ENCODE measurements around the gene GBX2. TPM values are rescaled to one million over a fixed set of nuclear protein-coding genes. Genes with fewer than 3 reads are reported as not detected.

Gene GBX2
- total and polyA plus RNA-seq, 2 donors (not counting 1 experiment from before 2014, with no cell fraction given), result not detected

GRCh38 chr2:236164925-236165841 lies 3.0 kb downstream of the GBX2 start:
- H2AFZ ChIP-seq (ENCODE audit: insufficient read depth, low read depth, low read length, poor library complexity, severe bottlenecking), result no peak overlapping the region
- Mint-ChIP-seq H3K27ac (no peak overlapping the region), H3K4me3 (no peak overlapping the region), H3K4me1 (peaks cover 10% of the 10 kb centered on the region), H3K9me3 (ENCODE audit: insufficient read depth) (no peaks in the 10 kb centered on the region), H3K27me3 (peaks cover 47% of the 10 kb centered on the region)
- H3K4me2 ChIP-seq (replicated peaks; ENCODE audit: low read depth, low read length, poor library complexity, severe bottlenecking), result no peak overlapping the region
- H3K4me1 ChIP-seq (ENCODE audit: control insufficient read depth in 2 of 2, insufficient read depth in 2 of 2, low read length in 2 of 2), result peaks cover 0 to 12% of the 10 kb centered on the region in 2 donors
- peaks cover 0 to 29% (median 0%) of the 10 kb centered on the region in 3 donors for H3K9me3 ChIP-seq (ENCODE audit: control extremely low read depth in 1 of 3, control insufficient read depth in 2 of 3, insufficient read depth in 1 of 3, low read length in 2 of 3)
- H3K27ac ChIP-seq (ENCODE audit: low read length in 2 of 2), result no peak overlapping the region
- H3K9ac ChIP-seq (ENCODE audit: low read length), result no peak overlapping the region
- no peaks in the 10 kb centered on the region for H4K20me1 ChIP-seq (ENCODE audit: control insufficient read depth, insufficient read depth, low read length, poor library complexity, severe bottlenecking)
- no peaks in the 10 kb centered on the region for H3K36me3 ChIP-seq (replicated peaks in 1 of 2; ENCODE audit: control extremely low read depth in 1 of 2, control insufficient read depth in 1 of 2, extremely low read depth in 1 of 2, insufficient read depth in 2 of 2, low read length in 1 of 2)
- DNase-seq (no peak), ATAC-seq (ENCODE audit: low read depth) (no peak)
- WGBS (ENCODE audit: insufficient coverage), result 13% methylated on average over 4 of the region's 18 CpGs
- H3K4me3 ChIP-seq (ENCODE audit: control extremely low read depth in 1 of 5, extremely low read depth in 1 of 5, insufficient read depth in 1 of 5, low read depth in 2 of 5, low read length in 4 of 5), result no peak overlapping the region
- H3K27me3 ChIP-seq (replicated peaks in 1 of 4; ENCODE audit: control extremely low read depth in 1 of 4, control insufficient read depth in 3 of 4, insufficient read depth in 4 of 4, low read length in 3 of 4), result peaks cover 0 to 75% (median 31%) of the 10 kb centered on the region in 4 experiments
- no peaks in the 10 kb centered on the region for H3K79me2 ChIP-seq (ENCODE audit: control insufficient read depth, insufficient read depth, low read length)
- intact Hi-C loops (cut with micrococcal nuclease), result no loop called here
- POLR2A ChIA-PET, result no interaction called here
- CTCF ChIA-PET, result no interaction called here
- TF ChIP-seq EZH2 (IDR thresholded peaks at IDR 0.05; ENCODE audit: borderline replicate concordance, insufficient read depth, low read depth, low read length, poor library complexity, severe bottlenecking), result no peak
- no peak for TF ChIP-seq CTCF (IDR thresholded peaks at IDR 0.05)

Data from B cell (primary cell).